Muscle of leg (tissue), 11 donors: ENCODE results near the gene YKT6. TPM values are rescaled to one million over a fixed set of nuclear protein-coding genes. Genes with fewer than 3 reads are reported as not detected.

Source experiments
- DNase-seq: peaks from one replicate; pipeline ENCODE4 v3.0.0; 2013
- H3K27ac ChIP-seq: one replicate; pipeline ENCODE4 v1.5.1; 2013; ENCODE audit warnings: mild to moderate bottlenecking, low read length, control low read depth
- H3K27me3 ChIP-seq: one replicate; pipeline ENCODE4 v1.6.1; 2013; ENCODE audit warnings: low read length; ENCODE audit not compliant: control insufficient read depth, insufficient read depth
- H3K36me3 ChIP-seq: one replicate; pipeline ENCODE4 v1.6.1; 2013; ENCODE audit warnings: low read length; ENCODE audit not compliant: control insufficient read depth, insufficient read depth
- H3K4me1 ChIP-seq: one replicate; pipeline ENCODE4 v1.6.1; 2013; ENCODE audit warnings: low read length; ENCODE audit not compliant: control insufficient read depth, insufficient read depth
- H3K4me3 ChIP-seq: one replicate; pipeline ENCODE4 v1.5.1; 2013; ENCODE audit warnings: low read length, control low read depth
- H3K9me3 ChIP-seq: replicated peaks from 2 replicates; pipeline ENCODE4 v1.6.1; 2013; ENCODE audit warnings: low read depth, low read length; ENCODE audit not compliant: control insufficient read depth
- WGBS: methylation state at CpG from one replicate; pipeline ENCODE4 v1.1.5; 2013; ENCODE audit warnings: missing lambda C conversion rate; ENCODE audit not compliant: insufficient coverage; 5-methylcytosine and 5-hydroxymethylcytosine counted together
- polyA plus RNA-seq, 8 donors: library from polyadenylated mRNA; unstranded; fragments of 120-200 nt; gene quantifications; one replicate each; pipeline versions ENCODE4 v1.2.1 to v1.2.3, GENCODE V29; 2013; ENCODE audit warnings: inconsistent platforms in 1 of 8, low replicate concordance in 1 of 8; ENCODE audit not compliant: insufficient read length in 8 of 8, insufficient read depth in 1 of 8
- total RNA-seq: library from RNA; stranded (reverse); fragments of 120-200 nt; gene quantifications from one replicate; pipeline ENCODE4 v1.2.4, GENCODE V29; 2013

Gene YKT6
- total and polyA plus RNA-seq, 9 donors = 37.9 to 77.2 (median 72.1) TPM

DNA sequence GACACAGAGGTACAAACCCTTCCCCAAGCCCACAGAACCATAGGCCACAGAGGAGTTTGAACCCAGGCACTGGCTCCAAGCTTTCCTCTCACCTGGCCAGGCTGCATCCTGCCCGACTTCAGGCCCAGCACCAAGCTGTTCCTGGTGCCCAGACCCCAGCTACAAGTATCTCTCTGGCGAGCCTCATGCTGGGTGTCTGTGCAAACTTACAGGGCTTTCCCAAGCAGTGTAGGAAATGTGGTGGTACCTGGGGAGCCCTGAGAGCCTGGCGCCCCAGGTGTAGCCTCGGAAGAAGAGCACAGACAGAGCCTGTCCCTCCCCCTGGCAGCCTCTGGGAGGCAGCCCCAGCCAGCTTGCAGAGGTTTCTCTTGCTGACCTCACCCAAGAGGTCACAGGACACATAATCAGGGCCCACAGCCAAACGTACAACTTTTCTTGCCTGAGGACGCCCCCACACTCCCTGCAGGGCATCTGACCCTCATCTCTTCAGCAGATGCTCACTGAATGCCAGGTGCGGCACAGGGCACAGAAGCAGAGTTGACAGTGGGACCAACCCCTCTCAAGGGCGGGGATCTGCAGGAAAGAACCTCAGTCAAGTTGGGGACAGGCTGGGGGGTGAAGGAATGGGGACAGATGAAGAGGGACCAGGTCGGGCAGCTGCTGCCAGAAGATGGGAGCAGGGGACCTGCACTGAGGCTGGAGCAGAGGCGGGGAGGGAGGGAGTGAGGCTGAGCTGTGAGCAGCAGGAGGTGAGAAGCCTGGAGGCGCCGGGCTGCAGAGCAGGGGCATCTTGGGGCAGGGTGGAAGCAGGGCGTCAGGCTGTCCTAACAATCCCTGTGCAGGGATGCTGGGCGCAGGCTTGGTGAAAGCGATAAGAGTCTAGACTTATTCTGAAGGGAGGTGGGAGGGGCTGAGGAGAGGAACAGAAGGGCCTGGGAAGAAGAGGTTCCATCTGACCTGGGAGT lies 43.4 kb upstream of the YKT6 start:
- WGBS = 69% methylated on average over 12 of the region's 15 CpGs
- H3K4me1 ChIP-seq = peaks cover 34% of the 10 kb centered on the region
- no peak overlapping the region for H3K27ac ChIP-seq
- no peaks in the 10 kb centered on the region for H3K9me3 ChIP-seq
- H3K4me3 ChIP-seq = no peak overlapping the region
- H3K27me3 ChIP-seq = no peaks in the 10 kb centered on the region
- H3K36me3 ChIP-seq = no peaks in the 10 kb centered on the region
- no peak for DNase-seq

DNA sequence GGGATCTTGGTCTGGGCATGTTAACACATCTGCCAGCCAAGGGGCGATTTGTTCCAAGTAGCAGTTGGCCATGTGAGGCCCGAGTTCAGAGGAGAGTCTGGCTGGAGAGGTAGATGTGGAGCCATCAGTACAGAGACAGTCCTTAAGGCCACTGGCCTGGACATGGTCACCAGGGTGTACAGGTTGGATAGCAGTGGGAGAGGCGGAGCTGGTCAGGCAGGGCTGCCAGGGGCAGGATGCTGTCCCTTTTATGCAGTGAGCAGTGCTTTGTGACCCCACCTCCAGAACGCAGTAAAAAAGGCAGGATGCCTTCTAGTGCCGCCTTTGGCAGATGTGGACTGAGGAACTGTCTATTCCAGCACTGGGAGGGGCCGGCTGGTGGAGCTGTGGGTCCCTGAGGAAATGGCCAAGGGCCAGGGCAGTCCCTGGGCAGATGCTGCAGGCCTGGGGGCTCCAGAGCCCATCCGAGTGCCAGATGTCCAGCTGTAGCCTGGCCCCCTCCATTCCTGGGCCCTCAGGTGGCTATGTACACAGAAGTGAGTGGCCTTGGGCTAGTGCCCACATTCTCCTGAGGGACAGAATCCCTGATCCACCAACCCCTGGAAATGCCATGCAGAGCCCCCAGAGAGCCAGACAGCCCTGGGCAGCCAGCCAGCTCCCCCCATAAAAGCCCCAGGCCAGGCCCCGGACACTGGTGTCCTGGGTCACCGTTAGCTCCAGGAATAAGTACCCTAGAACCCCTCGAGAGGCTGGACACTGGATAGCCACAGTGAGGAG lies 42.5 kb upstream of the YKT6 start:
- Histone ChIP-seq H3K36me3 (no peaks in the 10 kb centered on the region), H3K27me3 (no peaks in the 10 kb centered on the region), H3K27ac (no peak overlapping the region), H3K4me3 (no peak overlapping the region), H3K4me1 (peaks cover 32% of the 10 kb centered on the region), H3K9me3 (no peaks in the 10 kb centered on the region)
- no peak for DNase-seq
- WGBS = 59% methylated on average over 7 of the region's 10 CpGs

DNA sequence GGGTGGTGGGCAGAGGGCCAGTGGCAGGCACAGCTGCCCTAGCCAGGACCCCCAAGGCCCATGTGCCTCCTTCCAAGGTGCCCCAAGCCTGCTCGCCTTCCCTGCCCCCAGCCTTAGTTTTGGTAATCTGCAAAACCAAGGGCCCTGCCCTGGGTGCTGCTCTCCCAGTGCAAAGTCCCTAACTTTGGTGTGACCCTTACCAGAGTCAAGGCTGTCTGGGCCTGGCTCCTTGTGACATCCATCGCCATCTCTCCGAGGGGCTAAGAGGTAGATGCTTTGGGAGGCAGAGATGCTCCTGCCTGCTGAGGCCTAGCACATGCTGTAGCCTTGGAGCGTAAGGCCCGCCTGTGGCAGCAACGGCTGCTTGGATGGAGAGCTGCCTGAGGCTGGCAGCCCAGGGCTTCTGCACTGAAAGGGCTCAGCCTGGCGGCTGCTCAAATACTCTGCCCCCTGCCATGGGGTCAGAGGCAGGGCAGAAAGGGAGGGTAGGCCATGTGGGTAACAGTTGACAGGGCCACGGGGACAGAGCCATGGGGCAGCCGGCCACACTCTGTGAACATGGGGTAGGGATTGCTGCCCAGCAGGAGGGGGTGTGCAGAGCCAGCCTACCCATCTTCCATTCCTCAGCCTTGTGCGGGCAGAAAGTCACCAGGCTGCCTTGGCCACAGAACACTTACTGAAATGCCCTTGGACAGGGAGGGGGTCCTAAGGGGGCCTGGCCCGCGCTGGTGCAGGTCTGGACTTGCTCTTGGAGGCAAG lies 41.7 kb upstream of the YKT6 start:
- no peaks in the 10 kb centered on the region for H3K27me3 ChIP-seq
- no peak overlapping the region for H3K27ac ChIP-seq
- DNase-seq = no peak
- peaks cover 37% of the 10 kb centered on the region for H3K4me1 ChIP-seq
- no peaks in the 10 kb centered on the region for H3K9me3 ChIP-seq
- no peaks in the 10 kb centered on the region for H3K36me3 ChIP-seq
- H3K4me3 ChIP-seq = no peak overlapping the region
- WGBS = 88% methylated on average over 8 of the region's 12 CpGs

DNA sequence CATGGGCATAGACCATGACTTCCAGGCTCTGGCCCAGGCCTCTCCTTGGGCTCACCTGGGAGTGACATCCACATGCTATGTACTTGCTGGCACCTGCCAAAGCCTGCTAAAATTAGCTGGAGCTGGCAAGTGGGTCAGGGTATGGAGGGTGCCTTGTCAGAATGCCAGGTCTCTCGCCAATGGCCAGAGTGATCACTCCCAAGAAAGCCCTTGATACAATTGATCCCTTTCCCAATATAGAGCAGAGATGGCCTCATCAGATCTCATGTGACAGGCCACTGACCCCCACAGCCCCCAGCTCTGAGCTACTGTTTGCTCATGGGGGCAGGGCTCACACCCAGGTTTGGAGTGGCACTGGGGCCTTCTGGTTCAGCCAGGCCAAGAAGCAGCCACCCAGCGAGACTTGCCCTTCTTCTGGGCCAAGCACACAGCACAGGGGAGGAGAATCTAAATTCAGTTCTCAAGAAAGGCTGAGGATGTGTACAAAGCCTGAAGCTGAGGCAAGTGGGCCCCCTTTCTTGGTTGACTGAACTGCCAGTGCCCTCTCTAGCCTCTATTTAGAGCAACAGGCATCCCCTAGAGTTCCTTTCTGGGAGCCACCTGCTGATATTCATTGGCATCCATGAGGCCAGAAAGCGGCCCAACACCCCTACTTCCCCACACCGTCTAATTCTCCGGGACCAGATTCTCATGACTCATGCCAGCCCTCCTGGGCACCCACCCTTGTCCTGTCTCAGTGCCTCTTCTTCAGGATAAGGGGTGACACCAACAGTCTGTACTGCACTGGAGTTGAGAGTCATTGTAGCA lies 40.8 kb upstream of the YKT6 start:
- H3K4me3 ChIP-seq = no peak overlapping the region
- 80% methylated on average over 3 of the region's 5 CpGs for WGBS
- peaks cover 37% of the 10 kb centered on the region for H3K4me1 ChIP-seq
- peak overlapping the region; percentile 15 for H3K27ac ChIP-seq
- no peaks in the 10 kb centered on the region for H3K36me3 ChIP-seq
- H3K27me3 ChIP-seq = no peaks in the 10 kb centered on the region
- DNase-seq = no peak
- no peaks in the 10 kb centered on the region for H3K9me3 ChIP-seq

DNA sequence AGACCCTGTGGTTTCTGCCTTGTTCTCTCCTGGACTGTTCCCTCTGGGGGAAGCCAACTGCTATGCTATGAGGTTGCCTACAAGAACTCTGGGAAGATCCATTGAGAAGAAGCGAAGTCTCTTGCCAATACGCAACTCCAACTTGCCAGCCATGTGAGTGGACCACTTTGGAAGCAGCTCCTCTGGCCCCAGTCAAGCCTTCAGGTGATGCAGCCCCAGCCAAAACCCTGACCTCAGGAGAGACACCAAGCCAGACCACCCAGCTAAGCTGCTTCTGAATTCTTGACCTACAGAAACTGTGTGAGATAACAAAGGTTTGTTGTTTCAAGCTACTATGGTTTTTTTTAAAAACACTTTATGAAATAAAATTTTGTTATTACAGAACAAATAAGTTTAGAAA lies 39.4 kb upstream of the YKT6 start:
- DNase-seq = no peak
- Histone ChIP-seq H3K9me3 (no peaks in the 10 kb centered on the region), H3K4me3 (no peak overlapping the region), H3K27ac (no peak overlapping the region), H3K4me1 (peaks cover 37% of the 10 kb centered on the region), H3K27me3 (no peaks in the 10 kb centered on the region), H3K36me3 (no peaks in the 10 kb centered on the region)
- WGBS = 92% methylated on average over 2 of the region's 2 CpGs

DNA sequence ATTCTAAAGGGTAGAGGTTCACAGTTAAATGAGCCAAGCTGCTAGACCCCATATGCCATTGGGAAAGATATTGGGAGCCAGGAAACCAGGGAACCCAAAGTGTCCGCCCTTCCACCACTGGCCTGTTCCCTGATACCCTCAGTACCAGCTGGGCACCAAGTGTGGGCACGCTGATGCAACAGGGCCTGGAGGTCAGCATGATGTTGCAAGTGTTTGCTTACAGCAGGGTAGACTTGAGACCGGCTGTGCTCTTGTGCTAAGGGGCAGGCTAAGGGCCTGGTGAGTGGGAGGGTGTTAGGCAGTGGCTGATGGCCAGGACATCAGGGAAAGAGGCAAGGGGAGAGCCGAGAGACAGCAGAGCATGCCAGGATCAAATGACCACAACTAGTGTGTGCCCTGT lies 38.6 kb upstream of the YKT6 start:
- DNase-seq = no peak
- Histone ChIP-seq H3K36me3 (no peaks in the 10 kb centered on the region), H3K9me3 (no peaks in the 10 kb centered on the region), H3K27ac (no peak overlapping the region), H3K4me3 (no peak overlapping the region), H3K4me1 (peaks cover 36% of the 10 kb centered on the region), H3K27me3 (no peaks in the 10 kb centered on the region)
- WGBS = 66% methylated on average over 4 of the region's 4 CpGs

DNA sequence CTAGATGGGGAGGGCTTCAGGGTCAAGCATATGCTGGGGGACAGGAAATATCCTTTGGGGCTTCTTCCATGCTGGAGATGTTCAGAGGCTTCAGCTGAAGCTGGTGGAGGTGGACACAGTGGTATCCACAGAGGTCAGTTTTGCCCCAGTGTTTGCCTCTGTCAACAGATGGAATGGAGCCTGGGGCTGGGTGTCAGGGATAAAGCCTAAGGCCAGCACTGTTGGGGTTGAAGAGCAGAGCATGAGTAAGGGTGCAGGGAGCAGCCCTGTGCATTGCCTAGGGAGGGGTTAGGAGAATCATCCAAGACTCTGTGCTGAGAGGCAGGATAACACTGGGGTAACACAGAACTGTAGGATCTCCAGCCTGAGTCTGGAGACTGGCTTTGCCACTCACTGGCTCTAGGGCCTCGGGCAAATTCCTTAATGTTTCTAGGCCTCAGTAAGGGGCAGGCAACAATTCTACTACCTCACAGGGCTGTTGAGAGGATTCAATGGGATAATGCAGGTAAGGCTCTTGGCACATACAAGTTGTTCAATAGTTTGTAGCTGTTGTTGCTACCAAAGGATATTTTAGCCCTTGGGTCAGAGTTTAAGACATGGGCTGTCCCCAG lies 37.9 kb upstream of the YKT6 start:
- H3K4me1 ChIP-seq = peaks cover 28% of the 10 kb centered on the region
- H3K4me3 ChIP-seq = no peak overlapping the region
- H3K36me3 ChIP-seq = no peaks in the 10 kb centered on the region
- no peak overlapping the region for H3K27ac ChIP-seq
- no peak for DNase-seq
- WGBS = 60% methylated on average over 1 of the region's 1 CpG
- no peaks in the 10 kb centered on the region for H3K9me3 ChIP-seq
- H3K27me3 ChIP-seq = no peaks in the 10 kb centered on the region

DNA sequence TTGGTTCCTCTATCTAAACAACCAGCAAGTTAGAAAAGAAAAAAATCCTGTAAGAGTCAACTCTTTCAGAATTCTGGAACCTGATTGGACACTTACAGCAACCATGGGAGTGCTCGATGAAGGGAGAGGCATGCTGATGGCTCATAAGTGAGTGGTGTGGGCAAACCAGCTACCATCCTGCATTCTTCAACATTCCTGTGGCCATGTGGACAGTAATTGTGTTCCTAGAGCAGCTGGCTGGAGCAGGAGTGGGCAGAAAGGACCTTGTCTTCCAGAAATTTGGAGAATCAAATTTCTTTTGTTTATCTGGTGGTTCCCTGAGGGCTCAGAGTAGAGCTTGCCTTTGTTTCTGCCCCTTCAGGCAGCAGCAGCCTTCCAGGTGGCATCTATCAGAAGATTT lies 37.2 kb upstream of the YKT6 start:
- H3K27me3 ChIP-seq = no peaks in the 10 kb centered on the region
- H3K4me1 ChIP-seq = peaks cover 21% of the 10 kb centered on the region
- DNase-seq = no peak
- no peaks in the 10 kb centered on the region for H3K9me3 ChIP-seq
- H3K4me3 ChIP-seq = no peak overlapping the region
- H3K36me3 ChIP-seq = no peaks in the 10 kb centered on the region
- whole genome bisulfite sequencing = no CpG with 5 or more reads among the region's 1 CpG
- H3K27ac ChIP-seq = no peak overlapping the region

DNA sequence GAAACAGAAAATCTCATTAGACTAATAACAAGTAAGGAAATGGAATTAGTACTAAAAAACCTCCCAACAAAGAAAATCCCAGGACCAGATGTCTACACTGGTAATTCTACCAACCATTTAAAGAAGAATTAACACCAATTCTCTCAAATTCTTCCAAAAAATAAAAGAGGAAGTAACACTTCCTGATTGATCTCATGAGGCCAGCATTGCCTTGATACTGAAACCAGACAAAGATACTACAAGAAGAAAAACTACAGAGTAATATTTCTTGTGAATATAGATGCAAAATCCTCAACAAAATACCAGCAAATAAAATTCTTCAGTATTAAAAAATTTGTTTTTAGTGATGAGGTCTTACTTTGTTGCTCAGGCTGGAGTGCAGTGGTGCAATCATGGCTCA lies 32.9 kb upstream of the YKT6 start:
- H3K9me3 ChIP-seq = no peaks in the 10 kb centered on the region
- DNase-seq = no peak
- no peak overlapping the region for H3K4me3 ChIP-seq
- no peak overlapping the region for H3K27ac ChIP-seq
- peaks cover 2% of the 10 kb centered on the region for H3K27me3 ChIP-seq
- H3K36me3 ChIP-seq = no peaks in the 10 kb centered on the region
- peaks cover 5% of the 10 kb centered on the region for H3K4me1 ChIP-seq
